ENCODE results near the gene KANSL1L. TPM values are rescaled to one million over a fixed set of nuclear protein-coding genes. Genes with fewer than 3 reads are reported as not detected.

KANSL1L gene
- total and polyA plus RNA-seq, 9 of the 15 experiments (the other 6 are each of a cell fraction or from before 2014, with no cell fraction given), result 1.3 to 6.7 (median 2.4) TPM

- TF ChIP-seq RBM22 (IDR thresholded peaks at IDR 0.05; ENCODE audit: low read depth, low read length, poor library complexity, severe bottlenecking), result no peak
- TF ChIP-seq SRSF9 (IDR thresholded peaks at IDR 0.05; ENCODE audit: borderline replicate concordance, low read depth, low read length), result no peak
- no peak for TF ChIP-seq ZNF232 (CRISPR knock-in tag; IDR thresholded peaks at IDR 0.05)
- TF ChIP-seq, protein P1, sequence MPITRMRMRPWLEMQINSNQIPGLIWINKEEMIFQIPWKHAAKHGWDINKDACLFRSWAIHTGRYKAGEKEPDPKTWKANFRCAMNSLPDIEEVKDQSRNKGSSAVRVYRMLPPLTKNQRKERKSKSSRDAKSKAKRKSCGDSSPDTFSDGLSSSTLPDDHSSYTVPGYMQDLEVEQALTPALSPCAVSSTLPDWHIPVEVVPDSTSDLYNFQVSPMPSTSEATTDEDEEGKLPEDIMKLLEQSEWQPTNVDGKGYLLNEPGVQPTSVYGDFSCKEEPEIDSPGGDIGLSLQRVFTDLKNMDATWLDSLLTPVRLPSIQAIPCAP (CRISPR knock-in tag; IDR thresholded peaks at IDR 0.05; ENCODE audit: borderline replicate concordance), result no peak
- TF ChIP-seq ZNF445 (CRISPR knock-in tag; IDR thresholded peaks at IDR 0.05; ENCODE audit: low read depth), result no peak
Measured at GRCh38 chr2:210190345-210190744, 19.1 kb upstream of the KANSL1L start (continued).

GRCh38 chr2:210189452-210190138 is 18.4 kb upstream of the KANSL1L start:
- H3K27ac ChIP-seq (ENCODE audit: extremely low read depth, low read depth, low read length), result no peak overlapping the region
- no peaks in the 10 kb centered on the region for H3K36me3 ChIP-seq (ENCODE audit: control insufficient read depth, insufficient read depth, low read length)
- H3K9ac ChIP-seq (ENCODE audit: insufficient read depth in 1 of 2, low read depth in 2 of 2, low read length in 2 of 2), result no peak overlapping the region
- intact Hi-C loops (cut with micrococcal nuclease) (loop anchor here (10.0 kb wide), 1 partner anchor 765 kb away; the partner anchor contains the start of gene MAP2), in situ Hi-C loops (cut with MboI) (loop anchor here (25.0 kb wide), 1 partner anchor 1802 kb away; no protein-coding TSS in a partner anchor)
- H2AFZ ChIP-seq (ENCODE audit: low read depth, low read length), result no peak overlapping the region
- no peaks in the 10 kb centered on the region for H3K4me1 ChIP-seq (replicated peaks in 1 of 2; ENCODE audit: control insufficient read depth in 2 of 2, insufficient read depth in 2 of 2, low read length in 2 of 2)
- ChIA-PET POLR2A (no interaction called here), CTCF (ENCODE audit: low intra/inter-chr PET ratio) (no interaction called here)
- no peak for ATAC-seq
- no peaks in the 10 kb centered on the region for H3K9me1 ChIP-seq (ENCODE audit: control insufficient read depth, insufficient read depth, low read length)
- FAIRE-seq, result no peak
- no peaks in the 10 kb centered on the region for H3K27me3 ChIP-seq (ENCODE audit: control insufficient read depth in 2 of 2, insufficient read depth in 2 of 2, low read length in 2 of 2)
- DNase-seq (ENCODE audit: extremely low read depth in 1 of 4, low spot score in 3 of 4), result no peak
- no peak overlapping the region for H3K4me3 ChIP-seq
- WGBS (ENCODE audit: insufficient coverage, low coverage, missing lambda C conversion rate), result 0% methylated on average over 1 of the region's 1 CpG
- BruUV-seq (replicated peaks), result no TSS peak
- H3K9me3 ChIP-seq (replicated peaks; ENCODE audit: control insufficient read depth, insufficient read depth, low read depth, low read length), result no peaks in the 10 kb centered on the region
- H3K79me2 ChIP-seq (ENCODE audit: control insufficient read depth, insufficient read depth, low read length), result no peaks in the 10 kb centered on the region
- no peak overlapping the region for H3K4me2 ChIP-seq (ENCODE audit: insufficient read depth, low read length)
- H4K20me1 ChIP-seq (replicated peaks; ENCODE audit: control insufficient read depth, insufficient read depth, low read length), result no peaks in the 10 kb centered on the region
- TF ChIP-seq ZC3H8 (IDR thresholded peaks at IDR 0.05) (no peak), BRCA1 (IDR thresholded peaks at IDR 0.05) (no peak), BRCA1 (CRISPR knock-in tag; IDR thresholded peaks at IDR 0.05) (no peak), RB1 (IDR thresholded peaks at IDR 0.05; ENCODE audit: low read depth) (no peak), TCF7L2 (IDR thresholded peaks at IDR 0.05; ENCODE audit: low read depth, low read length) (no peak), ZNF41 (CRISPR knock-in tag; conservative IDR thresholded peaks at IDR 0.05) (no peak), ZNF253 (CRISPR knock-in tag; conservative IDR thresholded peaks at IDR 0.05) (no peak)
- TF ChIP-seq, protein P2, sequence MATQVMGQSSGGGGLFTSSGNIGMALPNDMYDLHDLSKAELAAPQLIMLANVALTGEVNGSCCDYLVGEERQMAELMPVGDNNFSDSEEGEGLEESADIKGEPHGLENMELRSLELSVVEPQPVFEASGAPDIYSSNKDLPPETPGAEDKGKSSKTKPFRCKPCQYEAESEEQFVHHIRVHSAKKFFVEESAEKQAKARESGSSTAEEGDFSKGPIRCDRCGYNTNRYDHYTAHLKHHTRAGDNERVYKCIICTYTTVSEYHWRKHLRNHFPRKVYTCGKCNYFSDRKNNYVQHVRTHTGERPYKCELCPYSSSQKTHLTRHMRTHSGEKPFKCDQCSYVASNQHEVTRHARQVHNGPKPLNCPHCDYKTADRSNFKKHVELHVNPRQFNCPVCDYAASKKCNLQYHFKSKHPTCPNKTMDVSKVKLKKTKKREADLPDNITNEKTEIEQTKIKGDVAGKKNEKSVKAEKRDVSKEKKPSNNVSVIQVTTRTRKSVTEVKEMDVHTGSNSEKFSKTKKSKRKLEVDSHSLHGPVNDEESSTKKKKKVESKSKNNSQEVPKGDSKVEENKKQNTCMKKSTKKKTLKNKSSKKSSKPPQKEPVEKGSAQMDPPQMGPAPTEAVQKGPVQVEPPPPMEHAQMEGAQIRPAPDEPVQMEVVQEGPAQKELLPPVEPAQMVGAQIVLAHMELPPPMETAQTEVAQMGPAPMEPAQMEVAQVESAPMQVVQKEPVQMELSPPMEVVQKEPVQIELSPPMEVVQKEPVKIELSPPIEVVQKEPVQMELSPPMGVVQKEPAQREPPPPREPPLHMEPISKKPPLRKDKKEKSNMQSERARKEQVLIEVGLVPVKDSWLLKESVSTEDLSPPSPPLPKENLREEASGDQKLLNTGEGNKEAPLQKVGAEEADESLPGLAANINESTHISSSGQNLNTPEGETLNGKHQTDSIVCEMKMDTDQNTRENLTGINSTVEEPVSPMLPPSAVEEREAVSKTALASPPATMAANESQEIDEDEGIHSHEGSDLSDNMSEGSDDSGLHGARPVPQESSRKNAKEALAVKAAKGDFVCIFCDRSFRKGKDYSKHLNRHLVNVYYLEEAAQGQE (IDR thresholded peaks at IDR 0.05; ENCODE audit: borderline replicate concordance), result no peak
- TF ChIP-seq, protein P2 (CRISPR knock-in tag; IDR thresholded peaks at IDR 0.05; ENCODE audit: low read depth), result no peak

Data from K562 (cell line).